SH-SY5Y (cell line): ENCODE results near the gene MCIDAS.

Experiments
- GATA2 ChIP-seq: IDR thresholded peaks from 2 replicates; pipeline ENCODE4 v1.6.1; 2011; ENCODE audit warnings: mild to moderate bottlenecking, low read depth, low read length
- GATA3 ChIP-seq: IDR thresholded peaks from 2 replicates; pipeline ENCODE4 v1.6.1; 2011; ENCODE audit warnings: low read depth, mild to moderate bottlenecking, low read length, moderate library complexity

GRCh38 chr5:55226027-55226933, 835 bp downstream of the MCIDAS start:
- no peak for TF ChIP-seq GATA2
- no peak for TF ChIP-seq GATA3
